Dendritic cell treated with granulocyte-macrophage colony-stimulating factor and Interleukin-4, amounts not matched to agents 40 ng/mL and 50 ng/mL, for 4 days (primary cell): ENCODE measurements around the gene KRTAP3-1.
"Not testable (repeated sequence)": the region's sequence is repeated elsewhere in the genome, so short reads cannot be mapped to it uniquely, and the experiment has no call there.

ENCODE experiments used
- H3K27ac Mint-ChIP-seq: one replicate; pipeline ENCODE4 v1.8.0; 2022; ENCODE audit warnings: mild to moderate bottlenecking, mixed read lengths
- H3K27me3 Mint-ChIP-seq: one replicate; pipeline ENCODE4 v1.8.0; 2022; ENCODE audit warnings: mild to moderate bottlenecking, mixed read lengths
- H3K36me3 Mint-ChIP-seq: one replicate; pipeline ENCODE4 v1.8.0; 2022; ENCODE audit warnings: low read depth, mixed read lengths
- H3K4me1 Mint-ChIP-seq: one replicate; pipeline ENCODE4 v1.8.0; 2022; ENCODE audit warnings: low read depth, mixed read lengths
- H3K4me3 Mint-ChIP-seq: one replicate; pipeline ENCODE4 v1.8.0; 2022; ENCODE audit warnings: mild to moderate bottlenecking, moderate library complexity, mixed read lengths
- H3K9me3 Mint-ChIP-seq: one replicate; pipeline ENCODE4 v1.8.0; 2022; ENCODE audit warnings: mixed read lengths
- intact Hi-C: fragments of 100-400 bp; cut with micrococcal nuclease; formaldehyde crosslinking; loops from one replicate; pipeline ENCODE4 v1.15.0; 2022

Gene KRTAP3-1

GRCh38 chr17:41009301-41009760 is 403 bp upstream of the KRTAP3-1 start:
- H3K9me3 Mint-ChIP-seq: no peaks in the 10 kb centered on the region
- H3K27ac Mint-ChIP-seq: no peak overlapping the region
- H3K4me3 Mint-ChIP-seq: no peak overlapping the region
- H3K36me3 Mint-ChIP-seq: no peaks in the 10 kb centered on the region
- no peaks in the 10 kb centered on the region for H3K4me1 Mint-ChIP-seq
- H3K27me3 Mint-ChIP-seq: peaks cover 2% of the 10 kb centered on the region
- intact Hi-C loops: no loop called here

DNA sequence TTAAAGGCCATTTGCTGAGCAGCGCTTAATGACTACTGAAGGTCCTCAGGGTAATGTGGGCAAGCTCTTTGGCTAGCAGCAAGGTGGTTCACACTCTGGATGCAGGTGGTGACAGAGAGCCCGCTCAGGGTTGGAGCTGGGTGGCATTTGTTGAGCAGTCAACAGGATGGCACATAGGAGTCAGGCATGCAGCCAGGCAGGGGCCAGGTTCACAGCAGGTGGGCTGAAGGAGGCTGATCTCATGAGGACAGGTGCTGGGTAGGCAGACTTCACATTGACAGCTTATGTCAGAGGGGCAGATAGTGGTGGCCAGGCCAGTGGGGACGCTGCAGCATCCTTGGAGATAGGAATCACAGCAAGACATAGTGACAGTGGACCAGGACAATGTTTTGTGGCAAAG is 4.5 kb downstream of the KRTAP3-1 start:
- no peaks in the 10 kb centered on the region for H3K4me1 Mint-ChIP-seq
- intact Hi-C loops: no loop called here
- no peaks in the 10 kb centered on the region for H3K36me3 Mint-ChIP-seq
- peaks cover 4% of the 10 kb centered on the region for H3K27me3 Mint-ChIP-seq
- no peak overlapping the region for H3K27ac Mint-ChIP-seq
- no peaks in the 10 kb centered on the region for H3K9me3 Mint-ChIP-seq
- H3K4me3 Mint-ChIP-seq: no peak overlapping the region

GRCh38 chr17:41003926-41004325 is 5.0 kb downstream of the KRTAP3-1 start:
- H3K9me3 Mint-ChIP-seq: no peaks in the 10 kb centered on the region
- no peak overlapping the region for H3K4me3 Mint-ChIP-seq
- no peaks in the 10 kb centered on the region for H3K4me1 Mint-ChIP-seq
- peaks cover 6% of the 10 kb centered on the region for H3K27me3 Mint-ChIP-seq
- H3K36me3 Mint-ChIP-seq: no peaks in the 10 kb centered on the region
- intact Hi-C loops: no loop called here
- no peak overlapping the region for H3K27ac Mint-ChIP-seq

- Mint-ChIP-seq H3K36me3 (no peaks in the 10 kb centered on the region), H3K27me3 (peaks cover 7% of the 10 kb centered on the region), H3K4me1 (no peaks in the 10 kb centered on the region), H3K4me3 (no peak overlapping the region), H3K9me3 (no peaks in the 10 kb centered on the region), H3K27ac (no peak overlapping the region)
- intact Hi-C loops: no loop called here
Observed at GRCh38 chr17:41002814-41003213, 6.1 kb downstream of the KRTAP3-1 start.

DNA sequence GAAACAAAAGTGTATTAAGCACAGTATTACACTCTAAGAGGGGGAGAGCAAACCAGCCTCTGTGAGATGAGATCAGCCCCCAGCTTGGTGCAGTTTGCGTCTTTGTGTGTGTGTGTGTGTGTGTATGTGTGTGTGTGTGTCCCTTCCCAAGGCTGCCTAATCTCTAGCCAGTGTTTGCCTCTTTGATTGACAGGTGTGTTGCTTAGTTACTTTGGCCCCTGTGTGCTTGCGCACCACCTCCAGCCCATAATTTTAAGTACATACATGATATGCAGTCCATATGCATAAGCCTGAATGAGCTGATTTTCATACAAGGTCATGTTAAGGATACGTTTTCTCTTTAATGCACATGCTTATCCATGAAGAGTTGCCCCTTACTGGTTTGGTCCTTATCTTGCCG is 7.1 kb downstream of the KRTAP3-1 start:
- no peaks in the 10 kb centered on the region for H3K36me3 Mint-ChIP-seq
- H3K4me3 Mint-ChIP-seq: no peak overlapping the region
- no peak overlapping the region for H3K27ac Mint-ChIP-seq
- peaks cover 15% of the 10 kb centered on the region for H3K27me3 Mint-ChIP-seq
- no peaks in the 10 kb centered on the region for H3K9me3 Mint-ChIP-seq
- H3K4me1 Mint-ChIP-seq: no peaks in the 10 kb centered on the region
- intact Hi-C loops: no loop called here

GRCh38 chr17:40999563-40999962 is 9.4 kb downstream of the KRTAP3-1 start, which contains the start of gene KRTAP3-2:
Gene KRTAP3-2 (minus strand): TSS chr17:40999906. CDS start chr17:40999853, 53 bp downstream.
- H3K4me1 Mint-ChIP-seq, H3K4me3 Mint-ChIP-seq, H3K9me3 Mint-ChIP-seq: not testable (repeated sequence)

DNA sequence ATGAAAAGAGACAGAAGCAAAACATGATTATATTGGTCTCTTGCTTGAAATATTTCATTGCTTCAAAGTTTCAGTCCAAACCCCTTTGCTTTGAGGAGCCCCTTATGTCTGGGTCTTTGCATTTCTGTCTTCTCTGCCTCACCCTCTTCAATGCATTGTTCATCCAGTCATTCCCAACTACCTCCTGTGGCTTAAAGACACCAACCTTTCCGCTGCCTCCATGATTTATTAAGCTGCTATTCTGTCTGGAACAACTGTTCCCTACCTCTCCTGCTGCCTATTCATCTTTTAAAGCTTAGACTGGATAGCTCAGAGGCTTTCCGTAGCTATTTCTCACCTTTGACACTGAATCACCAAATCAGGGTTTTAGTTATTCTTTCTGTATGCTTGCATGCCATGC is 11.6 kb downstream of the KRTAP3-1 start:
- no peaks in the 10 kb centered on the region for H3K9me3 Mint-ChIP-seq
- H3K27ac Mint-ChIP-seq: no peak overlapping the region
- H3K27me3 Mint-ChIP-seq: peaks cover 30% of the 10 kb centered on the region
- no peak overlapping the region for H3K4me3 Mint-ChIP-seq
- no peaks in the 10 kb centered on the region for H3K36me3 Mint-ChIP-seq
- intact Hi-C loops: no loop called here
- no peaks in the 10 kb centered on the region for H3K4me1 Mint-ChIP-seq

More at GRCh38 chr17:40999563-40999962, 9.4 kb downstream of the KRTAP3-1 start, which contains the start of gene KRTAP3-2:
- H3K27me3 Mint-ChIP-seq: peaks cover 21% of the 10 kb centered on the region
- H3K27ac Mint-ChIP-seq, intact Hi-C loops, H3K36me3 Mint-ChIP-seq: not testable (repeated sequence)

GRCh38 chr17:40996829-40997228 is 12.1 kb downstream of the KRTAP3-1 start:
- no peaks in the 10 kb centered on the region for H3K4me1 Mint-ChIP-seq
- H3K27ac Mint-ChIP-seq: no peak overlapping the region
- peaks cover 32% of the 10 kb centered on the region for H3K27me3 Mint-ChIP-seq
- H3K4me3 Mint-ChIP-seq: no peak overlapping the region
- no peaks in the 10 kb centered on the region for H3K9me3 Mint-ChIP-seq
- no peaks in the 10 kb centered on the region for H3K36me3 Mint-ChIP-seq
- intact Hi-C loops: no loop called here

- peaks cover 32% of the 10 kb centered on the region for H3K27me3 Mint-ChIP-seq
Observed at GRCh38 chr17:40995116-40995515, 13.8 kb downstream of the KRTAP3-1 start.

GRCh38 chr17:40993839-40994238 is 15.1 kb downstream of the KRTAP3-1 start, which contains the start of gene KRTAP3-3:
Gene KRTAP3-3 (minus strand): TSS chr17:40994164. CDS start chr17:40994097, 67 bp downstream.
- Mint-ChIP-seq H3K9me3 (no peaks in the 10 kb centered on the region), H3K4me1 (no peaks in the 10 kb centered on the region), H3K36me3 (no peaks in the 10 kb centered on the region), H3K4me3 (no peak within 1 kb of the TSS), H3K27ac (no peak within 1 kb of the TSS), H3K27me3 (peaks cover 28% of the 10 kb centered on the region)
- intact Hi-C loops: no loop called here

More at GRCh38 chr17:40995116-40995515, 13.8 kb downstream of the KRTAP3-1 start:
- intact Hi-C loops: no loop called here
- Mint-ChIP-seq H3K9me3 (no peaks in the 10 kb centered on the region), H3K4me3 (no peak overlapping the region), H3K27ac (no peak overlapping the region), H3K4me1 (no peaks in the 10 kb centered on the region), H3K36me3 (no peaks in the 10 kb centered on the region)

DNA sequence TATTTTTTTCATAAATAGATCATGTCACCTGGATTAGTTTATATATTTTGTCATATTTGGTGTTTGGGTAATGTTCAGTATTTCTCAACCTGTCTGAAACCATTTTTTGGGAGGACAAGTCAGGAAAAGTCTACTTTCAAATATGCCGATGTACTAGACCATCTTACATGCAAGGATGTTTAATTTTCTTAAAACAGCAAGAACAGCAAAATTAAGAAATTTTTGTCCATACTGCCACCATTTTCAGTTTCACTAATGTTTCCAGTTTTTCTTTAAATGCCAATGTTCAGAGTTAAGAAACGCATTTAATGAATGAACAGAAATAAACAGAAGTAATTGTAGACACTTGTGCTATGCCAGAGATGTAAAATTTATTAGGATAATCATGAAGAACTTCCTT is 15.8 kb downstream of the KRTAP3-1 start:
- Mint-ChIP-seq H3K4me3 (no peak overlapping the region), H3K9me3 (no peaks in the 10 kb centered on the region), H3K36me3 (no peaks in the 10 kb centered on the region), H3K27me3 (peaks cover 26% of the 10 kb centered on the region), H3K4me1 (no peaks in the 10 kb centered on the region), H3K27ac (no peak overlapping the region)
- intact Hi-C loops: no loop called here

DNA sequence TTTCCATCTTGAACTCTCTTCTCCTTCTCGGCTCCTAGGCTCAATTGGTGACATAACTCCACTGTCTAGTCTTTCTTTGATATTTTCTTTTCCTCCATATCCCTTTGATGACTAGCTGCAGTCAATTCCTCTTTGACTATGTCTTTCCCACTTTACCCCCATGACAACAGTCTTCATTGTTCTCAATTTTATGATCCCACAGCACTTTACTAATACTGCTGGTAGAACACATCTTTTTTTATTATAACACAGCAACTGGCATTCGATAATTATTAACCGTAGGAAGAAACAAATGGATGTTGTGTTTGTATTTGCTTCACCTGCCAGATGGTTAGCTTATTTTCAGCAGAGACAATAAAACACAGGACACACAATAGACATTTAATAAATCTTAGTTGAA is 16.3 kb downstream of the KRTAP3-1 start:
- intact Hi-C loops: no loop called here
- peaks cover 25% of the 10 kb centered on the region for H3K27me3 Mint-ChIP-seq
- no peaks in the 10 kb centered on the region for H3K9me3 Mint-ChIP-seq
- H3K27ac Mint-ChIP-seq: no peak overlapping the region
- no peak overlapping the region for H3K4me3 Mint-ChIP-seq
- H3K36me3 Mint-ChIP-seq: no peaks in the 10 kb centered on the region
- H3K4me1 Mint-ChIP-seq: peaks cover 4% of the 10 kb centered on the region

DNA sequence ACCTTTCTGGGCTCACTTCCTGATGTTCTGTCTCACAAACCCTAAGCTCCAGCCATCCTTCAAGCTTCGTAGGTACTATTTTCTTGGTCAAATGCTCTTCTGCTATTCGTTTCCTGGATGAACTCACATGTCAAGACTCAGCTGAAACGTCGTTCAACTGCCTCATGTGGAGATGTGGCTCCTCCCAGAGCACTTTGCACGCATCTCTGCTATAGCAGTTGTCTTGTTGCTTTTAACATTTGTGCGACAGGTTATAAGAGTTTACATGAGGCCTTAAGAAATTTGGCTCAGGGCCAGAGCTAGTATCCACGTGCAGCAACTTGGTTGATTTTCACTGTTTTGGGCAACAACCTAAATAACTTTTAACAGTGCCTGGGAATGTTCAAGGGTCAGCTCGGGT is 22.0 kb downstream of the KRTAP3-1 start:
- peaks cover 11% of the 10 kb centered on the region for H3K4me1 Mint-ChIP-seq
- H3K4me3 Mint-ChIP-seq: no peak overlapping the region
- H3K9me3 Mint-ChIP-seq: no peaks in the 10 kb centered on the region
- H3K27ac Mint-ChIP-seq: no peak overlapping the region
- intact Hi-C loops: no loop called here
- peaks cover 16% of the 10 kb centered on the region for H3K27me3 Mint-ChIP-seq
- H3K36me3 Mint-ChIP-seq: no peaks in the 10 kb centered on the region

- no peak within 1 kb of the TSS for H3K27ac Mint-ChIP-seq
- H3K9me3 Mint-ChIP-seq: no peaks in the 10 kb centered on the region
- H3K4me1 Mint-ChIP-seq: peaks cover 11% of the 10 kb centered on the region
- intact Hi-C loops: no loop called here
- no peaks in the 10 kb centered on the region for H3K36me3 Mint-ChIP-seq
- no peak within 1 kb of the TSS for H3K4me3 Mint-ChIP-seq
- peaks cover 14% of the 10 kb centered on the region for H3K27me3 Mint-ChIP-seq
Observed at GRCh38 chr17:40984226-40984625, 24.7 kb downstream of the KRTAP3-1 start, which contains the start of gene KRT40. Gene KRT40 (minus strand): TSS chr17:40984326. CDS start chr17:40984273, 53 bp downstream.

- H3K36me3 Mint-ChIP-seq: no peaks in the 10 kb centered on the region
- no peak overlapping the region for H3K4me3 Mint-ChIP-seq
- H3K4me1 Mint-ChIP-seq: no peaks in the 10 kb centered on the region
- H3K27ac Mint-ChIP-seq: no peak overlapping the region
- peaks cover 14% of the 10 kb centered on the region for H3K27me3 Mint-ChIP-seq
- intact Hi-C loops: no loop called here
- H3K9me3 Mint-ChIP-seq: no peaks in the 10 kb centered on the region
Observed at GRCh38 chr17:40981115-40981514, 27.8 kb downstream of the KRTAP3-1 start.
